Liver (tissue), 9 donors: Measurements from ENCODE around the gene SPEG. TPM values are rescaled to one million over a fixed set of nuclear protein-coding genes. Genes with fewer than 3 reads are reported as not detected.

ENCODE experiments used
- DNase-seq: peaks from one replicate; pipeline ENCODE4 v3.0.0-alpha.2; 2017; ENCODE audit warnings: low spot score
- H3K27ac ChIP-seq, 2 donors: one replicate each; pipeline ENCODE4 v1.7.0; 2013; ENCODE audit warnings: inconsistent platforms in 2 of 2, low read length in 2 of 2, control low read depth in 1 of 2, low read depth in 1 of 2, mild to moderate bottlenecking in 1 of 2
- H3K27me3 ChIP-seq, 4 donors: one replicate each; pipeline versions ENCODE4 v1.6.1 to v1.7.0; 2013; ENCODE audit warnings: low read length in 3 of 4, inconsistent platforms in 1 of 4, mild to moderate bottlenecking in 1 of 4, moderate library complexity in 1 of 4; ENCODE audit not compliant: control insufficient read depth in 4 of 4, insufficient read depth in 4 of 4
- H3K36me3 ChIP-seq, 4 donors: one replicate each; pipeline versions ENCODE4 v1.6.1 to v1.7.0; 2013; ENCODE audit warnings: low read length in 3 of 4, mild to moderate bottlenecking in 3 of 4, low read depth in 1 of 4, moderate library complexity in 1 of 4; ENCODE audit not compliant: control insufficient read depth in 4 of 4, insufficient read depth in 3 of 4
- H3K4me1 ChIP-seq, 4 donors: one replicate each; pipeline versions ENCODE4 v1.6.1 to v1.7.0; 2013; ENCODE audit warnings: low read length in 3 of 4, mild to moderate bottlenecking in 3 of 4, moderate library complexity in 1 of 4; ENCODE audit not compliant: control insufficient read depth in 4 of 4, insufficient read depth in 4 of 4
- H3K4me3 ChIP-seq, 3 donors: one replicate each; pipeline versions ENCODE4 v1.6.1 to v1.7.0; 2013; ENCODE audit warnings: low read length in 3 of 3, control low read depth in 1 of 3, low read depth in 1 of 3, mild to moderate bottlenecking in 1 of 3
- H3K9ac ChIP-seq, 2 donors: one replicate each; pipeline ENCODE4 v1.7.0; 2013; ENCODE audit warnings: low read length in 2 of 2, mild to moderate bottlenecking in 2 of 2, moderate library complexity in 2 of 2, control low read depth in 1 of 2, low read depth in 1 of 2
- H3K9me3 ChIP-seq, 4 donors: one replicate each; pipeline versions ENCODE4 v1.6.1 to v1.7.0; 2013; ENCODE audit warnings: low read length in 3 of 4; ENCODE audit not compliant: control insufficient read depth in 4 of 4
- ATF3 ChIP-seq: IDR thresholded peaks from 2 replicates; pipeline ENCODE4 v1.6.1; 2016; ENCODE audit warnings: antibody characterized with exemption
- EGR1 ChIP-seq, 2 donors: IDR thresholded peaks; 2 replicates each; pipeline ENCODE4 v1.6.1; 2016 to 2018; ENCODE audit warnings: antibody characterized with exemption in 2 of 2, low read depth in 2 of 2
- FOXA1 ChIP-seq: IDR thresholded peaks from 2 replicates; pipeline ENCODE4 v1.6.1; 2016; ENCODE audit warnings: antibody characterized with exemption
- FOXA2 ChIP-seq: IDR thresholded peaks from 2 replicates; pipeline ENCODE4 v1.6.1; 2016; ENCODE audit warnings: antibody characterized with exemption
- GABPA ChIP-seq, 2 donors: IDR thresholded peaks in 1 of 2; conservative IDR thresholded peaks in 1 of 2; 2 replicates each; pipeline ENCODE4 v1.6.1; 2016; ENCODE audit warnings: antibody characterized with exemption in 2 of 2, mild to moderate bottlenecking in 1 of 2, moderate library complexity in 1 of 2
- HNF4A ChIP-seq, 2 donors: conservative IDR thresholded peaks; 2 replicates each; pipeline ENCODE4 v1.6.1; 2016; ENCODE audit warnings: antibody characterized with exemption in 2 of 2, mild to moderate bottlenecking in 2 of 2
- HNF4G ChIP-seq: IDR thresholded peaks from 2 replicates; pipeline ENCODE4 v1.6.1; 2016; ENCODE audit warnings: antibody characterized with exemption
- JUND ChIP-seq, 2 donors: IDR thresholded peaks; 2 replicates each; pipeline ENCODE4 v1.6.1; 2016; ENCODE audit warnings: antibody characterized with exemption in 2 of 2
- MAX ChIP-seq: IDR thresholded peaks from 2 replicates; pipeline ENCODE4 v1.6.1; 2016; ENCODE audit warnings: antibody characterized with exemption
- NR2F2 ChIP-seq: IDR thresholded peaks from 2 replicates; pipeline ENCODE4 v1.6.1; 2016; ENCODE audit warnings: antibody characterized with exemption
- RAD21 ChIP-seq, 2 donors: IDR thresholded peaks; 2 replicates each; pipeline ENCODE4 v1.6.1; 2016; ENCODE audit warnings: antibody characterized with exemption in 2 of 2, mild to moderate bottlenecking in 2 of 2
- REST ChIP-seq: IDR thresholded peaks from 2 replicates; pipeline ENCODE4 v1.6.1; 2016; ENCODE audit warnings: antibody characterized with exemption, mild to moderate bottlenecking
- RXRA ChIP-seq, 2 donors: IDR thresholded peaks; 2 replicates each; pipeline ENCODE4 v1.6.1; 2017 to 2018; ENCODE audit warnings: antibody characterized with exemption in 2 of 2, mild to moderate bottlenecking in 1 of 2
- SP1 ChIP-seq: IDR thresholded peaks from 2 replicates; pipeline ENCODE4 v1.6.1; 2018; ENCODE audit warnings: antibody characterized with exemption, mild to moderate bottlenecking
- TAF1 ChIP-seq: conservative IDR thresholded peaks from 2 replicates; pipeline ENCODE4 v1.6.1; 2016; ENCODE audit warnings: antibody characterized with exemption, mild to moderate bottlenecking
- ZBTB33 ChIP-seq: IDR thresholded peaks from 2 replicates; pipeline ENCODE4 v1.6.1; 2016; ENCODE audit warnings: antibody characterized with exemption
- WGBS: extraction: QIAGEN DNeasy Blood & Tissue Kit; methylation state at CpG from one replicate; pipeline ENCODE4 v1.1.7; 2013; 5-methylcytosine and 5-hydroxymethylcytosine counted together
- polyA plus RNA-seq, 2 donors: library from polyadenylated mRNA; stranded (reverse) in 1 of 2; unstranded in 1 of 2; fragments of 200-250 nt in 1 of 2; fragments of >200 nt in 1 of 2; fragmentation: Nextera tagmentation in 1 of 2; extraction: Ambion mirVana in 1 of 2; gene quantifications; one replicate each; pipeline versions ENCODE4 v1.2.1 to v1.2.3, GENCODE V29; 2013 to 2015
- total RNA-seq, 2 donors: library from RNA; depleted of rRNA; stranded (reverse); fragments of >200 nt; gene quantifications; one replicate each; pipeline ENCODE4 v1.2.3, GENCODE V29; 2014
- TF ChIP-seq, protein P1 (sequence below): fragments of 150-350 bp; IDR thresholded peaks from 2 replicates; pipeline ENCODE4 v1.5.1; 2017; ENCODE audit warnings: improper control_type of control experiment, low read depth, low read length; ENCODE audit not compliant: missing input control
- donor health status: healthy.
- donor health status: healthy.
- donor health status: healthy.
- donor health status: healthy.
- donor health status: healthy.

The SPEG gene
- total and polyA plus RNA-seq, 4 donors: 0.51 to 0.96 (median 0.66) TPM

GRCh38 chr2:219491278-219491963 is 56.8 kb downstream of the SPEG start:
- H3K4me1 ChIP-seq: peaks cover 0 to under 1% (median 0%) of the 10 kb centered on the region in 4 donors
- no peak overlapping the region for H3K27ac ChIP-seq
- WGBS: 76% methylated on average over 14 of the region's 14 CpGs
- H3K27me3 ChIP-seq: peaks cover 0 to 3% (median under 1%) of the 10 kb centered on the region in 4 donors
- H3K36me3 ChIP-seq: no peaks in the 10 kb centered on the region
- H3K9me3 ChIP-seq: no peaks in the 10 kb centered on the region
- no peak overlapping the region for H3K9ac ChIP-seq
- TF ChIP-seq HNF4A (conservative IDR thresholded peaks at IDR 0.05) (no peak), ATF3 (no peak), HNF4G (no peak), EGR1 (IDR thresholded peaks at IDR 0.05; ENCODE audit: low read depth in 2 of 2) (no peak), MAX (no peak), JUND (IDR thresholded peaks at IDR 0.05) (no peak), ZBTB33 (no peak), GABPA (IDR thresholded peaks at IDR 0.05 in 1 of 2, conservative IDR thresholded peaks at IDR 0.05 in 1 of 2) (no peak), FOXA2 (no peak), RXRA (IDR thresholded peaks at IDR 0.05) (no peak), RAD21 (IDR thresholded peaks at IDR 0.05) (no peak), SP1 (no peak), REST (no peak), NR2F2 (no peak), TAF1 (no peak), FOXA1 (no peak)
- TF ChIP-seq, protein P1, sequence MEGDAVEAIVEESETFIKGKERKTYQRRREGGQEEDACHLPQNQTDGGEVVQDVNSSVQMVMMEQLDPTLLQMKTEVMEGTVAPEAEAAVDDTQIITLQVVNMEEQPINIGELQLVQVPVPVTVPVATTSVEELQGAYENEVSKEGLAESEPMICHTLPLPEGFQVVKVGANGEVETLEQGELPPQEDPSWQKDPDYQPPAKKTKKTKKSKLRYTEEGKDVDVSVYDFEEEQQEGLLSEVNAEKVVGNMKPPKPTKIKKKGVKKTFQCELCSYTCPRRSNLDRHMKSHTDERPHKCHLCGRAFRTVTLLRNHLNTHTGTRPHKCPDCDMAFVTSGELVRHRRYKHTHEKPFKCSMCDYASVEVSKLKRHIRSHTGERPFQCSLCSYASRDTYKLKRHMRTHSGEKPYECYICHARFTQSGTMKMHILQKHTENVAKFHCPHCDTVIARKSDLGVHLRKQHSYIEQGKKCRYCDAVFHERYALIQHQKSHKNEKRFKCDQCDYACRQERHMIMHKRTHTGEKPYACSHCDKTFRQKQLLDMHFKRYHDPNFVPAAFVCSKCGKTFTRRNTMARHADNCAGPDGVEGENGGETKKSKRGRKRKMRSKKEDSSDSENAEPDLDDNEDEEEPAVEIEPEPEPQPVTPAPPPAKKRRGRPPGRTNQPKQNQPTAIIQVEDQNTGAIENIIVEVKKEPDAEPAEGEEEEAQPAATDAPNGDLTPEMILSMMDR: no peak
- DNase-seq: no peak
- H3K4me3 ChIP-seq: no peak overlapping the region
